ENCODE data around the gene SKIC2.
A peak's percentile ranks its signal among the peaks of the same experiment; 100 is the strongest.
"Not testable (repeated sequence)": the region's sequence is repeated elsewhere in the genome, so short reads cannot be mapped to it uniquely, and the experiment has no call there.

The SKIC2 gene
- long read RNA-seq, transcript SKIV2L-201 (28 exons, 3,894 nt), result major isoform, 38 of 69 reads
- long read RNA-seq, partial matches to known transcripts, result 14 of 69 reads
- long read RNA-seq, other reads (novel, unspliced or antisense), result 16 of 69 reads

DNA sequence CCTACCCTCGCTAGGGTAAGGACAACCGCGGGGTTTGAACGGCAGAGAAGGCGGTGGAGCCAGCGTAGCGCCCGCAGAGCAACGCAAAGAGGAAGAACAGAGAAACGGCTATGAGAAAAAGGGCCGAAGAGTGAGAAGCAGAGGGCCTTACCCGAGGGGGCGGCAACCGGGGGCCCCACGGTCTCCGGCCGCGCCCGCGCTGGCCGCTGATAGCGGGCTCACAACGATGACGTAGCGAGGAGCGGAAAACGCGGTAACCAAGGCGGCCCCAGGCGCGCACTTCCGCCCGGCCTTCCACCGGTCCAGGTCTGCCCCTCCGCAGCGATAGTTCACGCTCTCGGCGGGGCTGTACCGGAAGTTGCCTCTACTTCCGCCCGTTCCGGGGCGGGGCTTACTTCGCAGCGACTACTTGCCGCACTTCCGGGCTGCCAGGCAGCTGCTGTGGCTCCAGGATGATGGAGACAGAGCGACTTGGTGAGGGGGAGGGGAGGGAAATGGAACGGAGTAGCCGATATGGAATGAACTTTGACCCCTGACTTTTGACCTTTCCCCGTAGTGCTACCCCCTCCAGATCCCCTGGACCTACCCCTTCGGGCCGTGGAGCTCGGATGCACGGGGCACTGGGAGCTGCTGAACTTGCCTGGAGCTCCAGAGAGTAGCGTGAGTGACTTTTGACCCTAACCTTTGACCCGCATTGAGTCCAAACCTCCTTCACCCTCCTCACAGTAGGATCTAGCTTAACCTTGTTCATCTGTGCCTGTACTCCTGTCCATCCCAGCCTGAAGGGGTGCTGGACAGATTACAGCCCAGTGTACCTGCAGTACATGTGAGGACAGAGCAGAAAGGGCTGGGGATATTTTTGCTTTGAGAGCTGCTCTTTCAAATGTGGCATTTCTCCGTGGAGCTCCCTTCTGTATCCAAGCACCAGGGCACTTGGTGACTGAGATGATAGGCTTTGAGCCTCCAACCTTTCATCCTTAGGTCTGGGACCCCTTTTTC is at the start of gene SKIC2, which contains the start of gene NELFE:
TSS of gene SKIC2 (plus strand) at position 435 of the 999 bp plus-strand sequence. CDS start at position 453, 18 bp downstream.
TSS of gene NELFE (minus strand) at position 231 of the 999 bp plus-strand sequence. CDS start 525 bp downstream, outside the sequence.
- Histone ChIP-seq H3K27ac (replicated peaks) (peak within 1 kb of the TSS; percentile 82), H3K27me3 (ENCODE audit: insufficient read depth, poor library complexity, severe bottlenecking) (no peaks in the 10 kb centered on the region), H3K4me3 (replicated peaks; ENCODE audit: insufficient read depth, low read length) (peak within 1 kb of the TSS; percentile 74)
- peak; percentile 98 for DNase-seq (ENCODE audit: low read depth in 1 of 2, low spot score in 1 of 2)
- TF ChIP-seq, protein P1, sequence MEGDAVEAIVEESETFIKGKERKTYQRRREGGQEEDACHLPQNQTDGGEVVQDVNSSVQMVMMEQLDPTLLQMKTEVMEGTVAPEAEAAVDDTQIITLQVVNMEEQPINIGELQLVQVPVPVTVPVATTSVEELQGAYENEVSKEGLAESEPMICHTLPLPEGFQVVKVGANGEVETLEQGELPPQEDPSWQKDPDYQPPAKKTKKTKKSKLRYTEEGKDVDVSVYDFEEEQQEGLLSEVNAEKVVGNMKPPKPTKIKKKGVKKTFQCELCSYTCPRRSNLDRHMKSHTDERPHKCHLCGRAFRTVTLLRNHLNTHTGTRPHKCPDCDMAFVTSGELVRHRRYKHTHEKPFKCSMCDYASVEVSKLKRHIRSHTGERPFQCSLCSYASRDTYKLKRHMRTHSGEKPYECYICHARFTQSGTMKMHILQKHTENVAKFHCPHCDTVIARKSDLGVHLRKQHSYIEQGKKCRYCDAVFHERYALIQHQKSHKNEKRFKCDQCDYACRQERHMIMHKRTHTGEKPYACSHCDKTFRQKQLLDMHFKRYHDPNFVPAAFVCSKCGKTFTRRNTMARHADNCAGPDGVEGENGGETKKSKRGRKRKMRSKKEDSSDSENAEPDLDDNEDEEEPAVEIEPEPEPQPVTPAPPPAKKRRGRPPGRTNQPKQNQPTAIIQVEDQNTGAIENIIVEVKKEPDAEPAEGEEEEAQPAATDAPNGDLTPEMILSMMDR (IDR thresholded peaks at IDR 0.05; ENCODE audit: insufficient read depth, low read length), result no peak
- TF ChIP-seq POLR2AphosphoS5 (IDR thresholded peaks at IDR 0.05; ENCODE audit: low read depth), result peak; percentile 69
- TF ChIP-seq, protein P2, sequence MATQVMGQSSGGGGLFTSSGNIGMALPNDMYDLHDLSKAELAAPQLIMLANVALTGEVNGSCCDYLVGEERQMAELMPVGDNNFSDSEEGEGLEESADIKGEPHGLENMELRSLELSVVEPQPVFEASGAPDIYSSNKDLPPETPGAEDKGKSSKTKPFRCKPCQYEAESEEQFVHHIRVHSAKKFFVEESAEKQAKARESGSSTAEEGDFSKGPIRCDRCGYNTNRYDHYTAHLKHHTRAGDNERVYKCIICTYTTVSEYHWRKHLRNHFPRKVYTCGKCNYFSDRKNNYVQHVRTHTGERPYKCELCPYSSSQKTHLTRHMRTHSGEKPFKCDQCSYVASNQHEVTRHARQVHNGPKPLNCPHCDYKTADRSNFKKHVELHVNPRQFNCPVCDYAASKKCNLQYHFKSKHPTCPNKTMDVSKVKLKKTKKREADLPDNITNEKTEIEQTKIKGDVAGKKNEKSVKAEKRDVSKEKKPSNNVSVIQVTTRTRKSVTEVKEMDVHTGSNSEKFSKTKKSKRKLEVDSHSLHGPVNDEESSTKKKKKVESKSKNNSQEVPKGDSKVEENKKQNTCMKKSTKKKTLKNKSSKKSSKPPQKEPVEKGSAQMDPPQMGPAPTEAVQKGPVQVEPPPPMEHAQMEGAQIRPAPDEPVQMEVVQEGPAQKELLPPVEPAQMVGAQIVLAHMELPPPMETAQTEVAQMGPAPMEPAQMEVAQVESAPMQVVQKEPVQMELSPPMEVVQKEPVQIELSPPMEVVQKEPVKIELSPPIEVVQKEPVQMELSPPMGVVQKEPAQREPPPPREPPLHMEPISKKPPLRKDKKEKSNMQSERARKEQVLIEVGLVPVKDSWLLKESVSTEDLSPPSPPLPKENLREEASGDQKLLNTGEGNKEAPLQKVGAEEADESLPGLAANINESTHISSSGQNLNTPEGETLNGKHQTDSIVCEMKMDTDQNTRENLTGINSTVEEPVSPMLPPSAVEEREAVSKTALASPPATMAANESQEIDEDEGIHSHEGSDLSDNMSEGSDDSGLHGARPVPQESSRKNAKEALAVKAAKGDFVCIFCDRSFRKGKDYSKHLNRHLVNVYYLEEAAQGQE (IDR thresholded peaks at IDR 0.05; ENCODE audit: insufficient replicate concordance, low read depth), result peak; percentile 21
- peak; percentile 68; the same call in 1 of the 2 replicates for TF ChIP-seq SPI1 (IDR thresholded peaks at IDR 0.05; ENCODE audit: borderline replicate concordance, low read depth)
- TF ChIP-seq GABPA (IDR thresholded peaks at IDR 0.05; ENCODE audit: low read depth), result peak; percentile 92

DNA sequence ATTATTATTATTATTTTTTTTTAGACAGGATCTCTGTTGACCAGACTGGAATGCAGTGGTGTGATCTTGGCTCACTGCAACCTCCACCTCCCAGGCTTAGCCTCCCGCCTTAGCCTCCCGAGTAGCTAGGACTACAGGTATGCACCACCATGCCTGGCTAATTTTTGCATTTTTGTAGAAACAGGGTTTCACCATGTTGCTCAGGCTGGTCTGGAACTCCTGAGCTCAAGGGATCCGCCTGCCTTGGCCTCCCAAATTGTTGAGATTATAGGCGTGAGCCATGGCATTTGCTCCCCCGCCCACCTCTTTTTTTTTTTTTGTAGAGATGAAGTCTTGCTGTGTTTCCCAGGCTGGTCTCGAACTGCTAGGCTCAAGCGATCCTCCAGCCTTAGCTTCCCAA is 49.7 kb upstream of the SKIC2 start:
- H3K27ac ChIP-seq (replicated peaks); H3K27me3 ChIP-seq (ENCODE audit: insufficient read depth, poor library complexity, severe bottlenecking); DNase-seq (ENCODE audit: low read depth in 1 of 2, low spot score in 1 of 2); H3K4me3 ChIP-seq (replicated peaks; ENCODE audit: insufficient read depth, low read length): not testable (repeated sequence)

DNA sequence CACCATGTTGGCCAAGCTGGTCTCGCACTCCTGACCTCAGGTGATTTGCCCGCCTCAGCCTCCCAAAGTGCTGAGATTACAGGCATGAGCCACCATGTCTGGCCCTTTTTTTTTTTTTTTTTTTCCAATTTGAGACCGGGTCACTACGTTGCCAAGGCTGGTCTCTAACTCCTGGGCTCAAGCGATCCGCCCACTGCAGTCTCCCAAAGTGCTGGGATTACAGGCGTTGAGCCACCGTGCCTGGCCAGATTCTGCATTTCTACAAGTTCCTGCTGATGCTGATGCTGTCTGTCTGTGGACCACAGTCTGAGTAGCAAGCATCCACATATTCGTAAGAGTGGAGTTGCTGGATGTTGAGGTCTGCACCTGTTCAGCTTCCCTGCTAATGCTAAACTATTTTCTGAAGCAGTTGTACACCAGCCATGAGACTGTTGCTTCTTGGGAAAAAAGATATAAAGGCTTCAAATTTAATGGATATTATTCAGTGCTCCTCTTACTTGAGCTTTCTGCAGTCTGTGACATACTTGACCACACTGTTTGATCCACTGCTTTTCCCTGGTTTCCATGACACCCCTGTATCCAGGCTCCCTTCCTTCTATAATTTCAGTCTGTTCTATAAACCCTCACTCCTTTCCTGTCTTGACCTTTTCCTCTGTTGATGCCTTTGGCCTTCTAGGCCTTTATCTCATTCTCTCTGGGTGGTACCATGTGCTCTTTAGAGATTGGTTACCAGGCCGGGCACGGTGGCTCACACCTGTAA is 47.0 kb upstream of the SKIC2 start:
- TF ChIP-seq, protein P1 (IDR thresholded peaks at IDR 0.05; ENCODE audit: insufficient read depth, low read length), result no peak
- TF ChIP-seq POLR2AphosphoS5 (IDR thresholded peaks at IDR 0.05; ENCODE audit: low read depth), result no peak
- TF ChIP-seq GABPA (IDR thresholded peaks at IDR 0.05; ENCODE audit: low read depth), result no peak
- no peak for TF ChIP-seq SPI1 (IDR thresholded peaks at IDR 0.05; ENCODE audit: borderline replicate concordance, low read depth)
- TF ChIP-seq, protein P2 (IDR thresholded peaks at IDR 0.05; ENCODE audit: insufficient replicate concordance, low read depth), result no peak
- no peak overlapping the region for H3K27ac ChIP-seq (replicated peaks)
- no peak for DNase-seq (ENCODE audit: low read depth in 1 of 2, low spot score in 1 of 2)

More for the DNA sequence above, 47.0 kb upstream of the SKIC2 start:
- no peak overlapping the region for H3K4me3 ChIP-seq (replicated peaks; ENCODE audit: insufficient read depth, low read length)
- no peaks in the 10 kb centered on the region for H3K27me3 ChIP-seq (ENCODE audit: insufficient read depth, poor library complexity, severe bottlenecking)

Data from HL-60 (cell line).